Coronary artery (tissue), 2 donors: ENCODE measurements around the gene DDX39A.
"Not testable (repeated sequence)": the region's sequence is repeated elsewhere in the genome, so short reads cannot be mapped to it uniquely, and the experiment has no call there.

ENCODE experiments used
- DNase-seq: peaks from one replicate; pipeline ENCODE4 v3.0.0-alpha.2; 2017; ENCODE audit warnings: low spot score
- H3K27ac ChIP-seq, 2 donors: fragments of 200-600 bp; sonication (generic); one replicate each; pipeline ENCODE4 v1.5.1; 2016 to 2019
- H3K4me3 ChIP-seq: fragments of 200-600 bp; sonication (generic); 2 replicates; pipeline ENCODE4 v1.5.1; 2016; ENCODE audit warnings: mild to moderate bottlenecking, moderate library complexity
- TF ChIP-seq, protein P1 (sequence below): fragments of 200-600 bp; sonication (generic); IDR thresholded peaks from one replicate; pipeline ENCODE4 v1.5.1; 2019; ENCODE audit warnings: antibody characterized with exemption

The DDX39A gene

DNA sequence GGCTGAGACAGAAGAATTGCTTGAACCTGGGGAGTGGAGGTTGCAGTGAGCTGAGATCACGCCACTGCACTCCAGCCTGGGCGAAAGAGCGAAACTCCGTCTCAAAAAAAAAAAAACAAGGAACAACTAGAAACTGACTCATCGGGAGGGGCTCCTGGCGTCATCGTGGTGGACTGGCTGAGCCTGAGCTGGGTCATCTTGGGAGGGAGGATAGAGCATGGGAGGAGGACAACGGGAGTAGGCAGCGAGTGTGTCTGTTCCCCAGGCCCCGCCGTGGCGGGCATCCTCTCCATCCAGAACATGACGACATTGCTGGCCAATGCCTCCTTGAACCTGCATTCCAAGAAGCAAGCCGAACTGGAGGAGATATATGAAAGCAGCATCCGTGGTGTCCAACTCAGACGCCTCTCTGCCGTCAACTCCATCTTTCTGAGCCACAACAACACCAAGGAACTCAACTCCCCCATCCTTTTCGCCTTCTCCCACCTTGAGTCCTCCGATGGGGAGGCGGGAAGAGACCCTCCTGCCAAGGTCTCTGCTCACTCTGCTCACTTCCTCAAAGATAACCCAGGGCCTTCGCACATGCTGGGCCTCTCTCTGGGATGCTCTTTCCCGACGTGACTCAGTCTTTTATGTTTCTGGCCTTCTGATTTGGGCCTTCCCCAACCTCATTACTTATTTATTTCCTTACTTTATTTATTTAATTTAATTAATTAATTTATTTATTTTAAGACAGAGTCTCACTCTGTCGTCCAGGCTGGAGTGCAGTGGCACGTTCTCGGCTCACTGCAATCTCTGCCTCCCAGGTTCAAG is 16.6 kb downstream of the DDX39A start:
- peak overlapping the region; percentile 35 to 77 for H3K27ac ChIP-seq
- no peak for DNase-seq
- no peak overlapping the region for H3K4me3 ChIP-seq
- TF ChIP-seq, protein P1, sequence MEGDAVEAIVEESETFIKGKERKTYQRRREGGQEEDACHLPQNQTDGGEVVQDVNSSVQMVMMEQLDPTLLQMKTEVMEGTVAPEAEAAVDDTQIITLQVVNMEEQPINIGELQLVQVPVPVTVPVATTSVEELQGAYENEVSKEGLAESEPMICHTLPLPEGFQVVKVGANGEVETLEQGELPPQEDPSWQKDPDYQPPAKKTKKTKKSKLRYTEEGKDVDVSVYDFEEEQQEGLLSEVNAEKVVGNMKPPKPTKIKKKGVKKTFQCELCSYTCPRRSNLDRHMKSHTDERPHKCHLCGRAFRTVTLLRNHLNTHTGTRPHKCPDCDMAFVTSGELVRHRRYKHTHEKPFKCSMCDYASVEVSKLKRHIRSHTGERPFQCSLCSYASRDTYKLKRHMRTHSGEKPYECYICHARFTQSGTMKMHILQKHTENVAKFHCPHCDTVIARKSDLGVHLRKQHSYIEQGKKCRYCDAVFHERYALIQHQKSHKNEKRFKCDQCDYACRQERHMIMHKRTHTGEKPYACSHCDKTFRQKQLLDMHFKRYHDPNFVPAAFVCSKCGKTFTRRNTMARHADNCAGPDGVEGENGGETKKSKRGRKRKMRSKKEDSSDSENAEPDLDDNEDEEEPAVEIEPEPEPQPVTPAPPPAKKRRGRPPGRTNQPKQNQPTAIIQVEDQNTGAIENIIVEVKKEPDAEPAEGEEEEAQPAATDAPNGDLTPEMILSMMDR: no peak

DNA sequence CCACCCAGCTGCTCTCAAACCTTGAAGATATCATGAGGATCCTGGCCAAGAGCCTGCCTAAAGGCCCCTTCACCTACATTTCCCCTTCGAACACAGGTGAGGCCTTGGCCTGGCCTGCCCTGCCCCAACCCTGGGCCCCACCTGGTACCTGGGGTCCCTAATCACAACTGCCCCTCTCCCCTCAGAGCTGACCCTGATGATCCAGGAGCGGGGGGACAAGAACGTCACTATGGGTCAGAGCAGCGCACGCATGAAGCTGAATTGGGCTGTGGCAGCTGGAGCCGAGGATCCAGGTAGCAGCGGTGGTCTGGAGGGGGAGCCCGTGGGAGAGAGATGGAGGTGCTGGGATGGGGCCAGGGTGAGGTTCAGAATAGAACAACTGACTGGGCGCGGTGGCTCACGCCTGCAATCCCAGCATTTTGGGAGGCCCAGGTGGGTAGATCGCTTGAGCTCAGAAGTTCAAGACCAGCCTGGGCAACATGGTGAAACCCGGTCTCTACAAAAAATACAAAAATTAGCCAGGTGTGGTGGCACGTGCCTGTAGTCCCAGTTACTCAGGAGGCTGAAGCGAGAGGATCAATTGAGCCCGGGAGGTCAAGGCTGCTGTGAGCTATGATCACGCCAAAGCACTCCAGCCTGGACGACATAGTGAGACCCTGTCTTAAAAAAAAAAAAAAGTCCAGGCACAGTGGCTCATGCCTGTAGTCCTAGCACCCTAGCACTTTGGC is 17.5 kb downstream of the DDX39A start:
- TF ChIP-seq, protein P1: no peak
- Histone ChIP-seq H3K4me3 (no peak overlapping the region), H3K27ac (peak overlapping the region; percentile 40 to 77)
- DNase-seq: no peak

DNA sequence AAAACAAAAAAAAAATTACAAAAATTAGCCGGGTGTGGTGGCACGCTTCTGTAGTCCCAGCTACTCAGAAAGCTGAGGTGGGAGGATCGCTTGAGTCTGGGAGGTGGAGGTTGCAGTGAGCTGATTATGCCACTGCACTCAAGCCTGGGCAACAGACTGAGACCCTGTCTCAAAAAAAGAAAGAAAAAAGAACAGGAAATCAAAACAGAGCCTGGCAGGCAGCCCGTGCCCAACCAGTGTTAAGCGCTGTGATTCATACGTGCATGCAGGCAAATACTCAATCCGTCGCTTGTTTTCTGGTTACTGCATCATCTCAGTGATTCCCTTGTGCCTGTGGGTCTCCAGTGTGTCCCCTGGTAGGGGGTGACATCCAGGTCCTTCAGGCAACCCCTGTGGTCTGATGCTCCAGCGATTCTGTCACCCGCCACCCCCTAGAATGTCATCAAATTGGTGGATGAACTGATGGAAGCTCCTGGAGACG is 18.1 kb downstream of the DDX39A start:
- no peak for DNase-seq
- TF ChIP-seq, protein P1: no peak
- no peak overlapping the region for H3K4me3 ChIP-seq
- H3K27ac ChIP-seq: peak overlapping the region; percentile 40 to 77

DNA sequence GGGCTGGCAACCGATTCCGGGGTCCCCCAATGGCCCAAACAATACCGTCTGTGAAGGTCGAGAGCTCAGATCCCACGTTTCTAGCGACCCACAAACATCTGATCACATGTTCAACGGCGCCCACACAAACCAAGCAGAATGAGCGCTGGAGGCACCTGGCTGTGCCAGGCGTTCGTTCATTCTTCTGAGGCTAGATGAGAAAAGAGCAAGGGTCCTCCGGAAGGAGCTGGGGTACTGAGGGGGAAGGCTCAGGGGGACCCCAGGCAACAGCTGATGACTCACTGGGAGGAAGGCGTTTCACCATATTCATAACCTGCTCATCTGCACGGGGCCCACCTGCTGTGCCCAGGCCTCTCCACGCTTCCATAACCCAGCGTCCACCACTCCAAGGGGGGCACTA is 22.0 kb downstream of the DDX39A start:
- DNase-seq, H3K27ac ChIP-seq, H3K4me3 ChIP-seq: not testable (repeated sequence)

DNA sequence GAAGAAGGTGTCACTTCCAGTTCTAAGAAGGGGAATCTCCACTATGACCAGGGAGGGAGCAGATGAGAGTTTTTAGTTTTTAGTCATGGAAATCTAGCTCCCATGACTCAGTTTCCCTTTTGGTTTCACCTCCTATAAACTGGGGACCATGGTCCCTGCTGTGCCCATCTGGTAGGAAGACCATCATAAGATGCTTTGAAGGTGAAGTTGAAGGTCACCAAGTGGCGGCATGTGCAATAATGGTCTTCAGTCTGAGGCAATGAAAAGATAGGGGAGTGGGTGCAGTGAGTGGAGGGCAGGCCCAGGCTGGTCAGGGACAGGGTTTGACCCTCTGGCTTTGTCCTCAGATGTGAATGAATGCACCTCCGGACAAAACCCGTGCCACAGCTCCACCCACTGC is 22.4 kb downstream of the DDX39A start:
- DNase-seq, H3K4me3 ChIP-seq: not testable (repeated sequence)
- H3K27ac ChIP-seq: peak overlapping the region in 1 of 2 donors; percentile 6

DNA sequence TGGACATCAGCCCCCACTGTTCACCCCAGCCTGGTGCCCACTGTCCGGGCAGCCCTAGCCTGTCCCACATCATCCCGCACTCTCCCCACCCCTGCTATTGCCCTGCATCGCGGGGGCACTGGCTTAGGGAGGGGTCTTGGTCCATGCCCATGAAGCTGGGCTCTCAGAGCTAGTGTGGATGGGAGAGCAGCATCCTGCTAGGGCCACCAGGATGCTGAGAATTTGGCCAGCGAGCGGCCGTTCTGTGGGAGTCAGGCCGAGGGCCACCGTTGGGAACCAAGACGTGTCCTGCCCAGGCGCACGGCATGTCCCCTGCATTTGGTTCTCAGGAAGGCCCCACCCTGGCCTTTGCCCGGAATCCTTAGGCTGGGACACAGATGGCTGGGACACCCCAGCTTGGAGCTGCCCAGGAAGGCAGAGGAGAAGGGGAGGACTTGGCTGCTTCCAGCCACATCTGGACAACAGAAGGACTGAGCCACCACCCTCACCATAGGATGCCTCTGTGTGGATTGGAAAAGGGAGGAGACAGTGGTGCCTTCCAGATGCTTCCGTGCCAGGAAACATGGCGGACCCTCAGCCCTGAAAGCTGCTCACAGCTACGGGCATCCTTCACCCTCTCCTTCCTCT is 23.3 kb downstream of the DDX39A start:
- no peak overlapping the region for H3K27ac ChIP-seq
- H3K4me3 ChIP-seq: no peak overlapping the region
- no peak for DNase-seq
- TF ChIP-seq, protein P1: no peak

DNA sequence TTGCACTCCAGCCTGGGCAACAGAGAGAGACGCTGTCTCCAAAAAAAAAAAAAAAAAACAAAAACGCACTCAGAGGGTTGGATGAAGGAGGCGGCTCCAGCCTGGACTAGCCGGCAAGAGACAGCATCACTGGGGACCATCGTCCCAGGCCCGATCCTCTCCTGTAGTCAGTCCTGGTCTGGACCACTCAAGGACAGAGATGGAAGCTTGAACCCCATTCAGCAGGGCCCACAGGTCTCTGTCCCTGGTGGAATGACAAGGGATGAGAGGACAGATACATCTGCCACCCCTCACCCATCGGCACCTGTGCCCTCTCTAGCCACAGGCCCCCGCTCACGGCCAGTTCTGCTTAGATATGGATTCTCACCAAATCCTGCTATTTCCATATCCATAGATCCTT is 23.9 kb downstream of the DDX39A start:
- no peak for DNase-seq
- TF ChIP-seq, protein P1: no peak
- H3K27ac ChIP-seq: no peak overlapping the region
- H3K4me3 ChIP-seq: no peak overlapping the region
